Lower leg skin (tissue), 4 donors: ENCODE results near the gene MYL7. TPM values are rescaled to one million over a fixed set of nuclear protein-coding genes. Genes with fewer than 3 reads are reported as not detected.
A peak's percentile ranks its signal among the peaks of the same experiment; 100 is the strongest.

Source experiments
- DNase-seq, 2 donors: peaks; one replicate each; pipeline ENCODE4 v3.0.0-alpha.2; 2019; ENCODE audit warnings: low spot score in 2 of 2
- H3K4me3 ChIP-seq: fragments of 200-600 bp; sonication (generic); 2 replicates; pipeline ENCODE4 v1.5.1; 2017; ENCODE audit warnings: mild to moderate bottlenecking, low read depth; ENCODE audit not compliant: poor library complexity, severe bottlenecking
- CTCF ChIP-seq, 3 donors: fragments of 450-650 bp; IDR thresholded peaks; one replicate each; pipeline ENCODE4 v1.5.1; 2016; ENCODE audit warnings: antibody characterized with exemption in 3 of 3, mild to moderate bottlenecking in 3 of 3, moderate library complexity in 2 of 3
- POLR2A ChIP-seq, 2 donors: fragments of 450-650 bp; IDR thresholded peaks; one replicate each; pipeline ENCODE4 v1.6.1; 2016 to 2017; ENCODE audit warnings: antibody characterized with exemption in 2 of 2, mild to moderate bottlenecking in 1 of 2, moderate library complexity in 1 of 2
- WGBS, 2 donors: methylation state at CpG; one replicate each; pipeline ENCODE4 v1.1.5; 2018; 5-methylcytosine and 5-hydroxymethylcytosine counted together
- intact Hi-C: fragments of 100-400 bp; cut with DNase I; formaldehyde crosslinking; loops from one replicate; pipeline ENCODE4 v1.15.0; 2023; ENCODE audit warnings: low total_unique reads
- total RNA-seq, 4 donors: library from RNA; depleted of rRNA; stranded (reverse); fragments of >200 nt; gene quantifications; one replicate each; pipeline ENCODE4 v1.1.0, GENCODE V29; 2016

The MYL7 gene
- total RNA-seq, 4 donors from 2014 or later, result not detected

GRCh38 chr7:44162785-44163395 lies 21.8 kb upstream of the MYL7 start:
- peak in 1 of 2 donors; percentile 37 for DNase-seq
- no peak overlapping the region for H3K4me3 ChIP-seq
- 54 to 73% methylated on average over 1 of the region's 1 CpG for WGBS, 2 donors
- intact Hi-C loops, result no loop called here
- TF ChIP-seq POLR2A (IDR thresholded peaks at IDR 0.05), result no peak
- TF ChIP-seq CTCF (IDR thresholded peaks at IDR 0.05), result no peak

DNA sequence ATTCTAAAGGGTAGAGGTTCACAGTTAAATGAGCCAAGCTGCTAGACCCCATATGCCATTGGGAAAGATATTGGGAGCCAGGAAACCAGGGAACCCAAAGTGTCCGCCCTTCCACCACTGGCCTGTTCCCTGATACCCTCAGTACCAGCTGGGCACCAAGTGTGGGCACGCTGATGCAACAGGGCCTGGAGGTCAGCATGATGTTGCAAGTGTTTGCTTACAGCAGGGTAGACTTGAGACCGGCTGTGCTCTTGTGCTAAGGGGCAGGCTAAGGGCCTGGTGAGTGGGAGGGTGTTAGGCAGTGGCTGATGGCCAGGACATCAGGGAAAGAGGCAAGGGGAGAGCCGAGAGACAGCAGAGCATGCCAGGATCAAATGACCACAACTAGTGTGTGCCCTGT lies 21.0 kb upstream of the MYL7 start:
- no peak overlapping the region for H3K4me3 ChIP-seq
- peak in 1 of 2 donors; percentile 57 for DNase-seq
- WGBS, 2 donors, result 82 to 91% methylated on average over 4 of the region's 4 CpGs
- TF ChIP-seq CTCF (IDR thresholded peaks at IDR 0.05), result no peak
- no peak for TF ChIP-seq POLR2A (IDR thresholded peaks at IDR 0.05)
- intact Hi-C loops, result no loop called here

GRCh38 chr7:44161371-44161770 lies 20.2 kb upstream of the MYL7 start:
- intact Hi-C loops, result no loop called here
- 93 to 100% methylated on average over 2 of the region's 2 CpGs for WGBS, 2 donors
- no peak overlapping the region for H3K4me3 ChIP-seq
- peak in 1 of 2 donors; percentile 50 for DNase-seq
- no peak for TF ChIP-seq CTCF (IDR thresholded peaks at IDR 0.05)
- TF ChIP-seq POLR2A (IDR thresholded peaks at IDR 0.05), result no peak

GRCh38 chr7:44159824-44160630 lies 18.9 kb upstream of the MYL7 start:
- TF ChIP-seq CTCF (IDR thresholded peaks at IDR 0.05) (no peak), POLR2A (IDR thresholded peaks at IDR 0.05) (no peak)
- H3K4me3 ChIP-seq, result no peak overlapping the region
- 87 to 88% methylated on average over 5 of the region's 5 CpGs for WGBS, 2 donors
- intact Hi-C loops, result no loop called here
- peak in 1 of 2 donors; percentile 58 for DNase-seq

GRCh38 chr7:44158873-44159631 lies 17.9 kb upstream of the MYL7 start:
- 83 to 94% methylated on average over 6 to 12 of the region's 12 CpGs for WGBS, 2 donors
- no peak overlapping the region for H3K4me3 ChIP-seq
- intact Hi-C loops, result no loop called here
- peak in 1 of 2 donors; percentile 53 for DNase-seq
- TF ChIP-seq POLR2A (IDR thresholded peaks at IDR 0.05), result no peak
- TF ChIP-seq CTCF (IDR thresholded peaks at IDR 0.05), result no peak
